Measurements from ENCODE around the gene CEP63.
"Not testable (repeated sequence)": the region's sequence is repeated elsewhere in the genome, so short reads cannot be mapped to it uniquely, and the experiment has no call there.

CEP63 gene

DNA sequence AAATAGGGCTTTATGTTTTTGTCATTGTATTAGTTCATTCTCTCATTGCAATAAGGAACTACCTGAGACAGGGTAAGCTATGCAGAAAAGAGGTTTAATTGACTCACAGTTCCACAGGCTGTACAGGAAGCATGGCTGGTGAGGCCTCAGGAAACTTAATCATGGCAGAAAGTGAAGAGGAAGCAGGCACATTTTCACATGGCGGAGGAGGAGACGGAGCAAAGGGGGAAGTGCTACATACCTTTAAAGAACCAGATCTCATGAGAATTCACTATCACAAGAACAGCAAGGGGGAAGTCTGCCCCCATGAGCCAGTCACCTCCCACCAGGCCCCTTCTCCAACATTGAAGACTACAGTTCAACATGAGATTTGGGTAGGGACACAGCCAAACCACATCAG lies 25.6 kb downstream of the CEP63 start:
- no peak for DNase-seq (ENCODE audit: low read depth in 2 of 2, low spot score in 1 of 2)

DNA sequence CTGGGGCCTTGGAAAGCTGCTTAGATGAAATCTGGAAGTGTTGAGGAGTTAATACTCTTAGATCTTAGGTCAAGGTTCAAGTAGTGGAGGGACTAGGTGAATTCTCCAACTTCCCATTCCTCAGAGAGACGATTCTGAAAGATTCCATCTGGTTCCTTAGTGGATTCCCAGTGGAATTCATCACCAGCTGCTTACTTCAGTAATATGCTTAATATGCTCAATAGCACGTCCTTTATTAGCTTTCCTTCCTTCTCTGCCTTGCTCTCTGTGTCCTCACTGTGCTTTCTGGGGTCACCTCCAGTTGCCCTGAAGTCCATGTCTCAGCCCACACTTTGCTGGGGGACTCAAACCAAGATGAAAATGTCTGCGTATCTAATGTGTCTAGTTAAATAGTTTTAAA lies 31.0 kb downstream of the CEP63 start:
- no peak for DNase-seq (ENCODE audit: low read depth in 2 of 2, low spot score in 1 of 2)

DNA sequence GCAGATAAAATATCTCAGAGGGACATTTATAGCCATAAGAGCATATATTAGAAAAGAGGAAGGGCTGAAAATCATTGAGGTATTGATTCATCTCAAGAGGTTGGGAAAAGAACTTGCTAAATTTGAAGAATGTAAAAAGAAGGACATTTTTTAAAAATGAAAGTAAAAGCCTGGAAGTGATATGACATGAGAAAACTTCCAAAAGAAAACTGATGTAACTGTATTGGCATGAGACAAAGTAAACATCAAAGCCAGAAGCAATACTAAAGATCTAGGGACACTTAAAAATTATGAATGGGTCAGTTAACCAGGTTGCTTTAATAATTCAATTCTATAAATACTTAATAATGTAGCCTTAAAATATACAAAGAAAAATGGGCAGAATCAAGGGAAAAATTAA lies 31.9 kb downstream of the CEP63 start:
- no peak for DNase-seq (ENCODE audit: low read depth in 2 of 2, low spot score in 1 of 2)

DNA sequence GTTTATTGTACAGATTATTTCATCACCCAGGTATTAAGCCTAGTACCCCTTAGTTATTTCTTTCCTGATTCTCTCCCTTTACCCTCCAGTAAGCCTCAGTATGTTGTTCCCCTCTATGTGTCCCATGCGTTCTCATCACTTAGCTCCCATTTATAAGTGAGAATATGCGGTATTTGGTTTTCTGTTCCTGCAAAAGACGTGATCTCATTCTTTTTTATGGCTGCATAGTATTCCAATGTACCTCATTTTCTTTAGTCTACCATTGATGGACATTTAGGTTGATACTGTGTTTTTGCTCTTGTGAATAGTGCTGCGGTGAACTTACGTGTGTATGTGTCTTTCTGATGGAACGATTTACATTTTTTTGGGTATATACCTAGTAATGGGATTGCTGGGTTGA lies 36.7 kb downstream of the CEP63 start:
- no peak for DNase-seq (ENCODE audit: low read depth in 2 of 2, low spot score in 1 of 2)

DNA sequence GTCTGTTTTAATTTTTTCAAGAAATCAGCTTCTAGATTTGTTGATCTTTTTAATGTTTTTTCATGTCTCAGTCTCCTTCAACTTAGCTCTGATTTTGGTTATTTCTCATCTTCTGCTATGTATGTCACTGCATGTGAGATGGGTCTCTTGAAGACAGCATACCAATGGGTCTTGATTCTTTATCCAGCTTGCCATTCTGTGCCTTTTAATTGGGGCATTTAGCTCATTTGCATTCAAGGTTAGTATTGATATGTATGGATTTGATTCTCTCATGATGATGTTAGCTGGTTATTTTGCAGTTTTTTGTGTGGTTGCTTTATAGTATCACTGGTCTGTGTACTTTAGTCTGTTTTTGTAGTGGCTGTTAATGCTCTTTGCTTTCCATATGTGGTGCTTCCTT lies 39.4 kb downstream of the CEP63 start:
- DNase-seq (ENCODE audit: low read depth in 2 of 2, low spot score in 1 of 2) = no peak

DNA sequence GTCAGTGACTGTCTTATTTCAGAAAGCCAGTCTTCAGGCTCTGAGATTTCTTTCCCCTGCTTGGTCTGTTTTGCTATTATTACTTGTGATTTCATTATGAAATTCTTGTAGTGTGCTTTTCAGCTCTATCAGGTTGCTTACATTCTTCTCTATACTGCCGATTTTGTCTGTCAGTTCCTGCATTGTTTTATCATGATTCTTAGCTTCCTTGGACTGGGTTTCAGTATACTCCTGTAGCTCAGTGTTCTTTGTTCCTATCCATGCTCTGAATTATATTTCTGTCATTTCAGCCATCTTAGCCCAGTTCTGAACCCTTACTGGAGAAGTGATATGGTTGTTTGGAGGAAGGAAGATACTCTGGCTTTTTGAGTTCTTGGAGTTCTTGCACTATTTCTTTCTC lies 40.5 kb downstream of the CEP63 start:
- no peak for DNase-seq (ENCODE audit: low read depth in 2 of 2, low spot score in 1 of 2)

DNA sequence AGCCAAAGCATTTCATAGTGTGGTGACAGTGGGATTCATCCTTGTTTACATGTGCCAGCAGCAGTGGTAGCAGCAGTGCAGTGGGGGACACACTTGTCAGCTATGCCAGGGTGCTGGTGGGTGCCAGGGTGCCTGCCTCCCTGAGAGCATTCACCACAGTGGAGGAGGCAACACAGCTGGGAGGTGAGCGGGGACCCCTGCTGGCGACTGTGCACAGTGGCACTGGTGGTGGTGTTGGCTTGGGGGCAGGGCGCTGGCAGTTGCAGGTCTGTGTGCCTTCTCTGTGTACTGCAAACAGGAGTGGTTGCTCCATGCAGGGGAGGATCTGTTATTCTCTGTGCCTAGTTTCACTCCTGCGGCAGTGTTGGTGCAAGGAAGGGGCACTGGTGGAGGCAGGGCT lies 41.2 kb downstream of the CEP63 start:
- no peak for DNase-seq (ENCODE audit: low read depth in 2 of 2, low spot score in 1 of 2)

DNA sequence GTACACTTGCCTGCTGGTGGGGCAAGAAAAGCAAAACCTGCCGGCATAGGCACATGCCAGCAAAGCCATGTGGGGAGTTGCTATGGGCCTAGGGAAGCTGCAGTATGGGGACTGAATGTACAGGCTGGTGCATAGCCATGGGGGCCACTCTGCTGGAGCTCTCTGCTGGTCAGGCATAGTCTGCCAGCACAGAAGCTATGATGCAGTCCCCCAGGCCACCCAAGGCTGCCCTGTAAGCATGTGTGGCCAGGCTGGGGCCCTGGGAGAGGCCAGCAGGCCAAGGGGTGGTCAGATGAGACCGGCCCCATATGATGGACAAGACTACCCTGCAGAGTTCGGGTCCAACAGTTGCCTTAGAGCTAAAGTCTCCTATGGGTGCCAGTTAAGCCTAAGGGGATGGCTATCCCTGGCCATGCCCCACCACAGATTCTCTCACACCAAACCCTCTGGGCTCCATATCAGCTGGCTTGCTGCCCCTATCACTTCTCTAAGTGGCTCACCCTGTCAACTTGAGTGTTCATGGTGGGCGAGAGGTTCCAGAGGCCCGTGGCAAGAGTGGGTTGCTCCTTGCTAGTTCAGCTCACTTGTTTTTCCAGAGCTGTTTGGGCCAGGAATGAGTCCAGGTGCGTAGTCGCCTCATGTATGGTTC lies 41.8 kb downstream of the CEP63 start:
- no peak for DNase-seq (ENCODE audit: low read depth in 2 of 2, low spot score in 1 of 2)

DNA sequence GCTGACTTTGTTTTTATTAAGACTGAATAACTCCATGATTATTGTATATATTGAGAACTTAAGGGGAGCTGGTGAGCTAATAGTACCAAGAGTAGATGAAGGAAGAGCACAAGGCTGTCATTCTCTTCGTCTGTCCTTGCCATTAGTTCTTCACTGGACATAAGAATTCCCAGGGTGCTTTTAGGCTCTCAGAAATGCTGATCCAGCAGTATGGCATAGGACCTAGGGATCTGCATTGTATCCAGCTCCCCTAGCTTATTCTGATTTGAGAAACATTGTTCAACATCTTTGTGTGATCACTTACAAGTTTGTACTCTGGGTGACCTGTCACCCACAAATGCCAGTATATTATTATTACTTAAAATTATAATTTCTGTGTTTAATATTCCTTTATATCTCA lies 47.6 kb downstream of the CEP63 start:
- no peak for DNase-seq (ENCODE audit: low read depth in 2 of 2, low spot score in 1 of 2)

DNA sequence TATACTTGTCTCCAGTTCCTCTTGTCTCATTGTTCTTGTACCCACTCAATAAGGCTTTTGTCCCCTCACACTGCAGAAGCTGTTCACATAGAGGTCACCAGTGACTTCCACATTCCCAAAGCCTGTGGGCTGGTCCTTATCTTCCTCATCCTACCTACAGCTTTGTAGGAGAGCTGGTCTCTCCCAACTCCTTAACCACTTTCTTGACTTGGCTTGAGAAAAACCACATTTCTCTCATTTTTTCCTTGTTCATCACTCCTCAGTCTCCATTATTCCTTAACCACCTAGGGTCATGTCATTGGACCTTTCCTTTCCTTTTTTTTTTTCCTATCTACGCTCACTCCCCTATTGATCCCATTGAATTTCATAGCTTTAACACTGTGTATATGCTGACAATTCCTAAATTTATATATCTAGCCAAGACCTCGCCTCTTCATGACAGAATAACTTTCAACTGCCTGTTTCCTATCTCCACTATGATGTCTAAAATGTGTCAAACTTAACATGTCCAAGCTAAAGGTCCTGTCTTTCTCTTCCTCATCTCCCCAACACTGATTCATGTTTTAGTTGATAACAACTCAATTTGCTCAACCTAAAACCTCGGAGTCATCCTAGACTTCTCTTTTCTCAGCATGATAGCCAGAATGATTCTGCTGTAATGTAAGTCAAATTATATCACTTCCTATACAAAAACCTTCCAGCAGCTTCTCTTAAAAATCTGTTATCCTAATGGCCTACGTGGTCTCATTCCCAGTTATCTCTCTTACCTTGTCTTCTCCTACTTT lies 49.5 kb downstream of the CEP63 start:
- no peak for DNase-seq (ENCODE audit: low read depth in 2 of 2, low spot score in 1 of 2)

DNA sequence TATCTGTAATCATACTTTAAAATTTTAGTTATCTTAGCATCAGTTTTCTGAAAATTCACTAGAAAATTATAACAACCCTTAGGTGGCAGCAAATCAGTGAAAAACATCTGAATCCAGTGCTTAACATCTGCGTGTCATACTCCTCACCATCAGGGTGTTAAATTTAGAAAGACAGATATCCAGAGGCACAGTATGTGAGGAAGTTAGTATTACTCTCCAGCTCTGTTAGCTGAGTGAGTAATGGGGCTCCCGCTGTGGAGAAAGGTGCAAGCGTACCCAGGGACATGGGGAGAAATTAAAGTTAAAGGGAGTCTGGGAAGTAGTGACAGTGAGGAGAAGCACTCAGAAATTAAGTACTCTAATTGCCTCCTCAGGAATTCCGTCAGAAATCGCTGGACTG lies 50.9 kb downstream of the CEP63 start:
- DNase-seq (ENCODE audit: low read depth in 2 of 2, low spot score in 1 of 2) = no peak

DNA sequence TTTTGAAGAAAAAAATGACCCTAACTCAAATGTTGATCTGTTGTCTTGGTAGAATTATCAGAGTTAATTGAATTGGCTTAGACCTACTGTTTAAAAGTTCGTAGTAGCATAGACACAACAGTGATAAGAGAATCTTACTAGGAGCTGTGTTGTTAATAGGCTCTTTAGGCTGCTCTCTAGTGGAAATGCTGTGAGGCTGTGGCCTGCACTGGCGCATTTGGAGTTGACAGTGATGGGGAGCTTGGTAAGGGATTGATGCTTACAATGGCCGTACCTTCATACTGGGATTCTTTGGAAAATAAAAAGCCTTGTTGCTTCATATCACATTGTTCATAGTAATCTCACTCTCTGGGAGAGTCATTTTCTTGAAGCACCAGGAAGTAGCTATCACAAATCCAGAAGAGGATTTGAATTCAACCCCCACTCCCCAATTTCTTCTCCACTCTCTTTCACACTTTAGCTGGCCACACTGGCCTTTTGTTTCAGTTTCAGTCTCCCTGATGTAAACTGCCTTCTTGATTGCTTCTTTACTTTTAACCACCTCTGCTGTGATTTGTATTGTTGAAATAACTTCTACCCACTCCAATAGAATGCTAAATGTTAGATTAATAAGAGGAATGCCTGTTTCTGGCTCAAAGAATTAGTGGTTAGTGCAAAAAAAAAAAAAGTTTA lies 56.6 kb downstream of the CEP63 start:
- DNase-seq (ENCODE audit: low read depth in 2 of 2, low spot score in 1 of 2) = no peak

DNA sequence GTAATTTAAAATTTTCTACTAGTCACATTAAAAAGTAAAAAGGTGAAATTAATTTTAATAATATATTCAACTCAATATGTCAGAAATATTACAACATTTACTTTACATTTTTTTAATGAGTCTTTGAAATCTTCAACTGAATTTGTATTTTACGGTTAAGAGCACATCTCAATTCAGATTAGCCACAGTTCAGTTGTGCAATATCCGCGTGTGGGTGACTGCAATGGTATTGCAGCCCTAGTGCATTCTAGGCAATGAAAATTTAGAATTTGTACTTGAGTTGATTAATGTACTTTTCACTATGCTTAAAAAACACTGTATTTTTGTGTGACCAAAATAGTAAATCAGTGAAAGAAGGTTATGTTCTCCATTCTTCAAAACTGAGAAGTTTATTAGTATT lies 57.3 kb downstream of the CEP63 start:
- no peak for DNase-seq (ENCODE audit: low read depth in 2 of 2, low spot score in 1 of 2)

DNA sequence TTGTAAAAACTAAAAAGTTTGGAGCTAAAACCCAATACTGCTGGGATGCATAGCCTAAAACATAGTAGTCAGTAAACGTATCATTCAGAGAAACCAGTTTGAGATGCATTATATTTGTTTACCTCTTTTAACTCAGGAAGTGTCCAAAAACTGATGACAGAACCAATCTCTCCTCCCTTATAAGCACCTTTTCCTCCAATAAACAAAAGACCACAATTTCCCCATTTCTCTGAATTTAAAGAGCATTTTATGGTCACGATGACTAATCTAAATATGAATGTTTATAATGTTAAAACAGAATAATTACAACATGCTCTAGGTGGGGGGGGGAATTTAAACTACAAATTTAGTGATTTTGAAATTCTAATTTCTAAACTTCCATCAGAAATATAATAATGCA lies 58.5 kb downstream of the CEP63 start:
- DNase-seq (ENCODE audit: low read depth in 2 of 2, low spot score in 1 of 2) = no peak

DNA sequence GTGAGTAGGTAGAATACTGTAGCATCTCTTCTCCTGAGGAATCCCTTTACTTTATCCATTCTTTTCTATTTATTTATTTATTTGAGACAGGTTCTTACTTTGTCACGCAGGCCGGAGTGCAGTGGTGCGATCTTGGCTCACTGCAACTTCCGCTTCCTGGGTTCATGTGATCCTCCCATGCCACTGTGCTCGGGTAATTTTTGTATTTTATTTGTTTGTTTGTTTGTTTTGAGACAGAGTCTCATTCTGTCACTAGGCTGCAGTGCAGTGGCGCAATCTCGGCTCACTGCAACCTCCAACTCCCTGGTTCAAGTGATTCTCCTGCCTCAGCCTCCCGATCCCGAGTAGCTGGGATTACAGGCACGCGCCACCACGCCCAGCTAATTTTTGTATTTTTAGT lies 58.9 kb downstream of the CEP63 start:
- not testable (repeated sequence) for DNase-seq (ENCODE audit: low read depth in 2 of 2, low spot score in 1 of 2)

DNA sequence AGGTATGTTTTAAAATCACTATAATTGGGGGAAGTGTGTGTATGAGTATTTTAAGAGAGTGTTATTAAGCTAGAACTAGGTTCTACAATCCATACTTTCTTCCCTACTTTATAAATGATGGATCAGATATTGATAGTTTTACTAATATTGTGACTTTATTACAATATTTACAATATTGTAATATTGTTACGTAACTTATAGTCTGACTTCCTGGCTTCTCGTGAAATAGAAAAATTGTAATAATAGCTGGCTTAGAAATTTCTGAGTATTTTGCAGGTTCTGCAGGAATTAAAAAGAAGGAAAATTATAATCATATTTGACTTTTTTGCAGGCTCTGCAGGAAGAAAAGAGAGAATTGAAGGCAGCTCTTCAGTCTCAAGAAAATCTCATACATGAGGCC lies 60.0 kb downstream of the CEP63 start:
- no peak for DNase-seq (ENCODE audit: low read depth in 2 of 2, low spot score in 1 of 2)

DNA sequence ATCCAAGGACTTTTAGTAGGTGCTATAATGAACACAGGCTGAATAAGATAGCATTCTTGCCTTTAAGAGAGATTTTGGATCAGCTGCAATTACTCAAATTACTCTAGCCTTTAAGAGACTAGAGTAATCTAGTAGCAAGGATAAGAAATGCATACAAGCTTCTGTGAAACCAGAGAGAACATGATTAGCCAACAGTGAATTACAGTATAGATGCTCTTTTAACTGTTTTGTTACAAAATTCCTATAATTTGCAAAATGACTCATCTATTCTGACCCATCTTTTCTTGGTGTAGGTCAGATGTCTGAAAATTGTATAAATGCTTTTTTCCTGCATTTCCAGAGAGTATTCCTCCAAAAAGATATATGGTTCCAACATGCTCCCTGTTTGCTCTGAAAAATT lies 66.9 kb downstream of the CEP63 start:
- no peak for DNase-seq (ENCODE audit: low read depth in 2 of 2, low spot score in 1 of 2)

DNA sequence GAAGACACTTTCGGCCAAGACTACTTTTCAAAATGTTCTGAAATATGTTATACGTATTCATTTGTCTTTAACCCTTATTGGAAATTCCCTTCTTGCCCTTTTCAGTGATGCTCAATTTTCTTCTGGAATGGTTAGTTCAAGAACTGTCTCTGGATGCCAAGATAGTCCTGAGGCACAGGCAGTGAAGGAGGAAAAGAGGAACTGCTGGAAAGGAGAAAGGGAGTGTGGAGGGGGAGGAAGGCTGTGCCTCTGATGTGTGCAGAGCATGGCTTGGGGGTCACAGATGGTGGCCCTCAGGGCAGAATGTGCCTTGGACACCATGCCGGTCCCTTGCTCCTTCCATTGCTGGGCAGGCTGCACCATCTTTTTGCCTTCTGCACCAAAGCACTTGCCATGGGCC lies 73.7 kb downstream of the CEP63 start:
- no peak for DNase-seq (ENCODE audit: low read depth in 2 of 2, low spot score in 1 of 2)

DNA sequence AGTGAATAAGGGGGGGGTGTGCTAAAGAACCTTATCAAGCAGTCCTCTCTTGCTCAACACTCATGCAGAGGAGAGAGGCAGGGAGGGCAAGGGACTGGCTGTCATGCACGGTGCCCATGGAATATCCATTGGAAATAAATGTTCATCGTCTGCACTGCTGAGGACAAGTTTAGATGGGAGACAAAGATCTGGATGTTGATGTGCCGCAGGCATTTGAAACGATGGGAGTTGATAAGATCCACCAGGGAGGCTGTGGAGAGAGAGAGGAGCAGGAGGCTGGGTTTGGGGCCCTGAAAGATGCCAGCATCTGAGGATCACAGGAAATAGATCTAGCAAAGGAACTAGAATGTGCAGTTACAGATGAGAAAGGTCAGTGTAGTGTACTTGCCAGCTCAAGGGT lies 76.2 kb downstream of the CEP63 start:
- no peak for DNase-seq (ENCODE audit: low read depth in 2 of 2, low spot score in 1 of 2)

DNA sequence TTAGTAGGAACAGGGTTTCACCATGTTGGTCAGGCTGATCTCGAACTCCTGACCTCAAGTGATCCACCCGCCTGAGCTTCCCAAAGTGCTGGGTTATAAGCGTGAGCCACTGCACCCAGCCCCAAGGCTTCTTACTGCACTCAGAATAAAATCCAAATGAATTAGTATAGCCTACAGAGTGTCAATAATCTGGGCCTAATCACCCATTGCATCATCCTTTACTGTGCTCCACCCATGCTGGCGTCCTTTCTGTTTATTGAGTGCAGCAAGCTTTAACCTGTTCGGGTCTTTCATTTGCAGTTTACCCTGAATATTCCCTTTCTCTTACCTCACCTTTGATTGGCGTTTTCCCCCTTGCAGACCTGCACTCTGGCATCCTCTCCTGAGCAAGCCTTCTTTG lies 77.7 kb downstream of the CEP63 start:
- no peak for DNase-seq (ENCODE audit: low read depth in 2 of 2, low spot score in 1 of 2)

DNA sequence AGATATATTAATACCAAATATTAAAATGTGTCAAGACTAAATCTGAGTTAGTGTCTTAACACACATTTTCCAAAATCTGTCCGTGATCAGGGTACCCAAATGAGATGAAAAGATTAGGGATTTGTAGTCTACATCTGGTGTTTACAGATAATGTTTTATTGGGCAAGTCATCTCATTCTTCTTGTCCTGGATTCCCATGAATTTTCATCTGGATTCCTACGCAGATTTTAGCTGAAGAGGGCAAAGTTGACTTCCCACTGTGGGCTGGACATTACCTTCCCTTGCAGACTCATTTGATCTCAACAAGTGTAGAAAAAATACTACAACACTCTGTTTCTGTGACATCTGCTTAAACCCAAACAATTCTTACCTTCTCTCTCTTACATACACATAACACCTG lies 79.1 kb downstream of the CEP63 start:
- no peak for DNase-seq (ENCODE audit: low read depth in 2 of 2, low spot score in 1 of 2)

DNA sequence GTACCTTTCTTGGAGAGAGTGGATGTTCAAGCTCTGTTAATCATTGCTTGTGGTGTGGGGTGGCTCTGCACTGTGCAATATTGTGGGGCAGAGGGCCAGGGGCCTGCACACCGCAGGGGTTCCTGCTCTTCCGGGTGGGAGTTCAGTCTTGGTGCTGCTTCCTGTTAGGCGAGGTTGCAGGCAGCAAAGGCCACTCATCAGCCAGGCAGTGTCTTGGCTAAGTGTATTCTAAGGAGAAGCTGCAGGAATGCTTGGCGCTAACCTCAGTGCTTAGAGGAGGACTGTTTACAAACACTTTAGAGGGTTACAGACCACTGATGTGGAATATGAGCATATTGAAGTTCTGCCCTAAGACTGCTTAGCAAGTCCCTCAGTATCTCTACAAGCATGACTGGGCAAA lies 81.7 kb downstream of the CEP63 start:
- DNase-seq (ENCODE audit: low read depth in 2 of 2, low spot score in 1 of 2) = no peak

DNA sequence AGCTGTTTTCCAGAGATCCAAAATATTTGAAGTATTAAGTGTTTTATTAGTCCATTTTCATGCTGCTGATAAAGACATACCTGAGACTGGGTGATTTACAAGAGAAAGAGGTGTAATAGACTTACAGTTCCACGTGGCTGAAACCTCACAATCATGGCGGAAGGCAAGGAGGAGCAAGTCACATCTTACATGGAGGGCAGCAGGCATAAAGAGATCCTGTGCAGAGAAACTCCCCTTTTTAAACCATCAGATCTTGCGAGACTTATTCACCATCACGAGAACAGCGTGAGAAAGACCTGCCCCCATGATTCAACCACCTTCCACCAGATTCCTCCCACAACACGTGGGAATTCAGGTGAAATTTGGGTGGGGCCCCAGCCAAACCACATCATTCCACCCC lies 82.9 kb downstream of the CEP63 start:
- no peak for DNase-seq (ENCODE audit: low read depth in 2 of 2, low spot score in 1 of 2)
